ENCODE data around the gene CDR2L. TPM values are rescaled to one million over a fixed set of nuclear protein-coding genes. Genes with fewer than 3 reads are reported as not detected.

Gene CDR2L
- polyA plus RNA-seq, 1 of the 3 experiments (the other 2 are of a cell fraction): 21.2 TPM

GRCh38 chr17:74963656-74964055 lies 23.8 kb upstream of the CDR2L start:
- H3K27me3 ChIP-seq (ENCODE audit: insufficient read depth): no peaks in the 10 kb centered on the region
- no peak for DNase-seq
- ChIA-PET POLR2A (interaction anchor here (1.3 to 4.9 kb wide), 3 partner anchors 14 to 91 kb away, joined by 3 to 49 read pairs (median 3); partner anchors contain the start of genes FDXR and MRPL58), CTCF (interaction anchor here (0.9 to 11.0 kb wide), 8 partner anchors 9 to 151 kb away, joined by 3 to 295 read pairs (median 8); partner anchors contain the start of genes CDR2L, HID1 and MRPL58)
- H3K9me3 ChIP-seq: no peaks in the 10 kb centered on the region
- no peaks in the 10 kb centered on the region for H3K79me2 ChIP-seq (ENCODE audit: insufficient read depth)
- H3K9me2 ChIP-seq: no peaks in the 10 kb centered on the region
- no peaks in the 10 kb centered on the region for H4K20me1 ChIP-seq (ENCODE audit: insufficient read depth)
- WGBS (ENCODE audit: low lambda C conversion rate): 57% methylated on average over 11 of the region's 12 CpGs
- H3K27ac ChIP-seq (ENCODE audit: low read depth in 2 of 2, low read length in 1 of 2): no peak overlapping the region
- H3F3A ChIP-seq (replicated peaks; ENCODE audit: insufficient read depth): no peaks in the 10 kb centered on the region
- no peak overlapping the region for H3K4me3 ChIP-seq (ENCODE audit: low read depth in 2 of 2, low read length in 1 of 2)
- no peaks in the 10 kb centered on the region for H3K36me3 ChIP-seq (replicated peaks in 1 of 2; ENCODE audit: control insufficient read depth in 1 of 2, insufficient read depth in 2 of 2, low read length in 1 of 2)
- no peak overlapping the region for H2AFZ ChIP-seq (ENCODE audit: low read depth)
- TF ChIP-seq CTCF (IDR thresholded peaks at IDR 0.05) (peak; percentile 25; the same call in 1 of the 2 replicates), EZH2phosphoT487 (IDR thresholded peaks at IDR 0.05; ENCODE audit: borderline replicate concordance, low read depth) (no peak)
- no peak overlapping the region for H3K9ac ChIP-seq
- no peak overlapping the region for H3K4me2 ChIP-seq
- no peaks in the 10 kb centered on the region; a peak in 1 of 4 replicates for H3K4me1 ChIP-seq (ENCODE audit: control insufficient read depth in 1 of 2, insufficient read depth in 2 of 2, low read depth in 1 of 2, low read length in 1 of 2)

GRCh38 chr17:74964246-74964761 lies 23.1 kb upstream of the CDR2L start:
- Histone ChIP-seq H3K9me2 (no peaks in the 10 kb centered on the region), H3K79me2 (ENCODE audit: insufficient read depth) (no peaks in the 10 kb centered on the region), H3K4me1 (ENCODE audit: control insufficient read depth in 1 of 2, insufficient read depth in 2 of 2, low read depth in 1 of 2, low read length in 1 of 2) (no peaks in the 10 kb centered on the region; a peak in 1 of 4 replicates), H2AFZ (ENCODE audit: low read depth) (no peak overlapping the region), H3K27me3 (ENCODE audit: insufficient read depth) (no peaks in the 10 kb centered on the region), H4K20me1 (ENCODE audit: insufficient read depth) (no peaks in the 10 kb centered on the region), H3K9me3 (no peaks in the 10 kb centered on the region), H3K36me3 (replicated peaks in 1 of 2; ENCODE audit: control insufficient read depth in 1 of 2, insufficient read depth in 2 of 2, low read length in 1 of 2) (no peaks in the 10 kb centered on the region), H3K4me2 (no peak overlapping the region), H3K27ac (ENCODE audit: low read depth in 2 of 2, low read length in 1 of 2) (no peak overlapping the region), H3K4me3 (ENCODE audit: low read depth in 2 of 2, low read length in 1 of 2) (no peak overlapping the region), H3F3A (replicated peaks; ENCODE audit: insufficient read depth) (no peaks in the 10 kb centered on the region), H3K9ac (no peak overlapping the region)
- peak; percentile 15 for DNase-seq
- no peak for TF ChIP-seq RXRA (IDR thresholded peaks at IDR 0.05; ENCODE audit: borderline replicate concordance, low read depth)
- TF ChIP-seq RAD21 (IDR thresholded peaks at IDR 0.05; ENCODE audit: low read length): no peak
- no peak for TF ChIP-seq USF1 (IDR thresholded peaks at IDR 0.05; ENCODE audit: borderline replicate concordance, low read depth)
- no peak for TF ChIP-seq IRF3 (IDR thresholded peaks at IDR 0.05; ENCODE audit: low read depth, low read length)
- TF ChIP-seq FOSL2 (IDR thresholded peaks at IDR 0.05; ENCODE audit: borderline replicate concordance, low read depth): no peak
- no peak for TF ChIP-seq MXI1 (IDR thresholded peaks at IDR 0.05; ENCODE audit: low read depth, low read length)
- TF ChIP-seq GABPA (IDR thresholded peaks at IDR 0.05; ENCODE audit: low read depth): no peak
- no peak for TF ChIP-seq EZH2phosphoT487 (IDR thresholded peaks at IDR 0.05; ENCODE audit: borderline replicate concordance, low read depth)
- no peak for TF ChIP-seq GATA2 (CRISPR knock-in tag; IDR thresholded peaks at IDR 0.05)
- TF ChIP-seq CHD2 (IDR thresholded peaks at IDR 0.05; ENCODE audit: low read length, partially characterized antibody): no peak
- no peak for TF ChIP-seq USF2 (IDR thresholded peaks at IDR 0.05; ENCODE audit: borderline replicate concordance, low read depth, low read length)
- 89% methylated on average over 12 of the region's 12 CpGs for WGBS (ENCODE audit: low lambda C conversion rate)
- ChIA-PET POLR2A (interaction anchor here (4.9 kb wide), 1 partner anchor 48 kb away, joined by 49 read pairs; the partner anchor contains the start of gene MRPL58), CTCF (interaction anchor here (0.9 to 11.0 kb wide), 9 partner anchors 8 to 150 kb away, joined by 3 to 295 read pairs (median 5); partner anchors contain the start of genes CDR2L, HID1 and MRPL58)
